Stimulated activated naive CD4-positive, alpha-beta T cell (primary cell): Measurements from ENCODE around the gene TAF4B.
"Not testable (repeated sequence)": the region's sequence is repeated elsewhere in the genome, so short reads cannot be mapped to it uniquely, and the experiment has no call there.

Experiments used
- DNase-seq, 6 experiments: peaks; one replicate each; lab custom pipeline; 2025; lab: John Stamatoyannopoulos, UW

Gene TAF4B

GRCh38 chr18:26309281-26309680 is 83.0 kb downstream of the TAF4B start:
- no peak for DNase-seq

GRCh38 chr18:26312199-26312598 is 86.0 kb downstream of the TAF4B start:
- no peak for DNase-seq

GRCh38 chr18:26317398-26317797 is 91.2 kb downstream of the TAF4B start:
- no peak for DNase-seq

GRCh38 chr18:26320686-26321085 is 94.4 kb downstream of the TAF4B start:
- DNase-seq: no peak

- DNase-seq: no peak
Measured at GRCh38 chr18:26322890-26323653, 96.8 kb downstream of the TAF4B start.

GRCh38 chr18:26325771-26326170 is 99.5 kb downstream of the TAF4B start:
- DNase-seq: no peak

- no peak for DNase-seq
Measured at GRCh38 chr18:26327062-26327461, 100.8 kb downstream of the TAF4B start.

GRCh38 chr18:26332991-26333390 is 106.7 kb downstream of the TAF4B start:
- no peak for DNase-seq

GRCh38 chr18:26335156-26335555 is 108.9 kb downstream of the TAF4B start:
- DNase-seq: no peak

GRCh38 chr18:26335571-26336487 is 109.6 kb downstream of the TAF4B start:
- no peak for DNase-seq

GRCh38 chr18:26336572-26336971 is 110.3 kb downstream of the TAF4B start:
- DNase-seq: no peak

- no peak for DNase-seq
Measured at GRCh38 chr18:26342646-26343045, 116.4 kb downstream of the TAF4B start.

GRCh38 chr18:26350961-26351360 is 124.7 kb downstream of the TAF4B start:
- no peak for DNase-seq

GRCh38 chr18:26356045-26356785 is 130.0 kb downstream of the TAF4B start:
- no peak for DNase-seq

GRCh38 chr18:26357960-26358359 is 131.7 kb downstream of the TAF4B start:
- no peak for DNase-seq

GRCh38 chr18:26362021-26362420 is 135.8 kb downstream of the TAF4B start:
- no peak for DNase-seq

GRCh38 chr18:26367425-26367824 is 141.2 kb downstream of the TAF4B start:
- no peak for DNase-seq

- DNase-seq: no peak
Measured at GRCh38 chr18:26370037-26370436, 143.8 kb downstream of the TAF4B start.

- DNase-seq: no peak
Measured at GRCh38 chr18:26376105-26376504, 149.9 kb downstream of the TAF4B start.

GRCh38 chr18:26378701-26379100 is 152.5 kb downstream of the TAF4B start:
- DNase-seq: no peak

GRCh38 chr18:26381555-26381954 is 155.3 kb downstream of the TAF4B start:
- not testable (repeated sequence) for DNase-seq
